Measurements from ENCODE around the gene UBE2L5.

Gene UBE2L5

GRCh38 chr13:30406779-30407416 lies 15.4 kb upstream of the UBE2L5 start:
- DNase-seq: no peak

- DNase-seq: peak; percentile 85
Measured at GRCh38 chr13:30408319-30409101, 13.8 kb upstream of the UBE2L5 start.

GRCh38 chr13:30409886-30410704 lies 12.2 kb upstream of the UBE2L5 start:
- no peak for DNase-seq

GRCh38 chr13:30410705-30411125 lies 11.6 kb upstream of the UBE2L5 start:
- DNase-seq: no peak

DNA sequence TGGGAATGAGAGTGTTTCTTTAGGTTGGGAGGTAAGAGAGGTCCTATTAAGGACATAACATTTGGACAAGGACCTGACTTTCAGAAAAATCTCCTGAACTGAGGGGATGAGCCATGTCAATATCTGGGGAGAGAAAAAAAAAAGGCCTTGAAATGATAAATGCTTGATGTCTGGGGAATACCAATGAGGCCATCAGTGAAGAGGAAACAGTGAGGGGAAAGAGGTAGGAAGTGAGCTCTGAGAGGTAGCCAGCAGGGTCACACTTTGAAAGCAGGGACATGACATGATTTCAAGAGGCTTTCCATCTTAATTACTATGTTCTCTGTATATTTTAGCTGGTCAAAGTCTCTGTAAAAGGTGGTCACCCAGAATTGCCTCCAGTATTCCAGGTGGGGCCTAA lies 9.9 kb upstream of the UBE2L5 start:
- DNase-seq: no peak

- DNase-seq: no peak
Measured at GRCh38 chr13:30413842-30414241, 8.5 kb upstream of the UBE2L5 start.

DNA sequence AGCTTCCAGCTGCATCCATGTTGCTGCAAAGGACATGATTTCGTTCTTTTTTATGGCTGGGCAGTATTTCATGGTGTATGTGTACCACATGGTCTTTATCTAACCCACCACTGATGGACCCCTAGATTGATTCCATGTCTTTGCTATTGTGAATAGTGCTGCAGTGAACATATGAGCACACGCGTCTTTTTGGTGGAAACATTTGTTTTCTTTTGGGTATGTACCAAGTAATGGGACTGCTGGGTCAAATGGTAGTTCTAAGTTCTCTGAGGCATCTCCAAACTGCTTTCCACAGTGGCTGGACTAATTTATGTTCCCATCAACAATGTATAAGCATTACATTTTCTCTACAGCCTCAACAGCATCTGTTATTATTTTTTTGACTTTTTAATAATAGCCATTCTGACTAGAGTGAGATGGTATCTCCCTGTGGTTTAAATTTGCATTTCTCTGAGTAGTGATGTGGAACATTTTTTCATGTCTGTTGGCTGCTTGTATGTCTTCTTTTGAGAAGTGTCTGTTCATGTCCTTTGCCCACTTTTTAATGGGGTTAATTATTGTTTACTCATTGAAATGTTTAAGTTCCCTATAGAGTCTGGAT lies 6.8 kb upstream of the UBE2L5 start:
- no peak for DNase-seq

GRCh38 chr13:30416471-30416870 lies 5.8 kb upstream of the UBE2L5 start:
- no peak for DNase-seq

GRCh38 chr13:30418075-30418716 lies 4.1 kb upstream of the UBE2L5 start:
- no peak for DNase-seq

DNA sequence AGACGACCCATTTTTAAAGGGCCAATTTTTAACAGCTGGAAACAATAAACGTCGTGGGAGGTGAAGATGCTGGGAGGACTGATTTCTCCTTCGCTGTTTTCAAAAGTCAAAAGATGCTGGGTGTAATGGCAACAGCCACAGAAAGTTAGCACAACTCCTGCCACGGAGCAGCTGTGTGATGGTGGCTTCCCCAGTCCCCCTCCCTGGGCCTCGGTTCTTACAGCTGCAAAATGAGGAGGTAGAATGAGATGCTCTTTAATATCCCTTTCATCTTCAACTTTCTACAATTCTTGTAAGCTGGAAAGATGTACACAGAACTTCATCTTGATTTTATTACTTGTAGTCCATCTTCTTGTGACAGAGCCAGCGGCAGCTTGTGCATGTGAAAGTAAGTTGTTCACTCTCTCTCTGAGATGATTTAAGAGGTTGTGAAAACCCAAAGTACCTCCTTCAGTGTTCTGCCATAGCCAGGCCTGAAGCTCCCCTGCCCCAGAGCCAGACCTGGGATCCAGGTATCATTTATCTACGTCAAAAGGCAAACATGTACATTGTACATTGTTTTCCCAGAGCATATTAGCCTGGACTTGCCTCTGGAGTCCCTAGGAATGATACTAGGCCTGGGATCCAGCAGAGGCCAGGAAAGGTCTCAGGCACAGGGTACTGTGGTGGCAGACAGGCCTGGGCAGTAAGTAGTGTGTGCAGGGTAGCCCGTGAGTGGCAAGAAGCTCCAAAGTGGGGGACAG lies 3.4 kb upstream of the UBE2L5 start:
- no peak for DNase-seq

- peak; percentile 24 for DNase-seq
Measured at GRCh38 chr13:30421093-30422053, 920 bp upstream of the UBE2L5 start.

GRCh38 chr13:30423891-30424290 lies 1.6 kb downstream of the UBE2L5 start:
- DNase-seq: no peak

- DNase-seq: no peak
Measured at GRCh38 chr13:30429235-30429634, 6.9 kb downstream of the UBE2L5 start.

DNA sequence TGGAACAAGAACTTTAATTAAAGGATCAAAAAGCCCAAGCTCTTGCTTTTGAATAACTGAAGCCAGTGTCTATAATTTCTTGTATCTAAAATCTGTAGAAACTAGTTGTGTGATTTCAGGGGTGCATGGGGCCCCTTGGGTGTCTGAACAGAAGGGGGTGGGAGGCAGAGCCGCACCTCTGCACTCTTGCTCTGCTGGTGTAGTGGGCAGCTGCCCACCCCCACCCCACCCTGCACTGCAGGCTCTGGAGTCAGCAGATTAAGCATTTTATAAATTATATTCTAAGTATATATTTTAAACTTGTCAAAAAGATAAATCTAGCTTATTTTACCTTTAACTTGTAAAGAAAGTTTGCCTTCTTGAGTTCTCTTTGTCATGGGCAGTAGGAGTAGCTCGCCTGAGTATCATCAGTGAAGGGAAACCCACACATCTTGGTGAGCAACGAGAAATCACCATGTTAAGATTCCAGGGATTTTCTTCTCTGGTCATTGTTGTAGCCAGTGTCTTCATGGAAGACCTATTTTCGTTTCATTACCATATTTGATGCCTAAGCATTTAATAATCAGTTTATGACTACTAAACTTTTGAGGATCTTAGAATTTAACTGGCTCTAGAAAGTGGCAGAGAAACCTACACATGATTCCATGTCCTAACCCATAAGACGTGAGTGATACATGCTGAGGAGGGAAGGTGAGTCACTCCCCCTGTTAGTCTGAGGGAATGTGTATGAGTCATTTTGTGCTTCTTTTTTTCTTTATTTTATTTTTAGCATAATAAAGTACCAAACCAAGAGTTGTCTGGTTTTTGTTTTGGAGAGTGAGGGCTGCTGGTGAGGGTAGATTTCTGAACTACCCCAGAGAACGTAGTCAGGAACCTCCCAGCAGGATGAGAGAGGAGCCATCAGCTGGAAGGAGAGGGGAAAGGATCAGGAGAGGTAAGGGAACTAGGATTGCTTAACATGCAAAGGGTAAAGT lies 7.7 kb downstream of the UBE2L5 start:
- no peak for DNase-seq

GRCh38 chr13:30431269-30431940 lies 9.1 kb downstream of the UBE2L5 start:
- DNase-seq: no peak

DNA sequence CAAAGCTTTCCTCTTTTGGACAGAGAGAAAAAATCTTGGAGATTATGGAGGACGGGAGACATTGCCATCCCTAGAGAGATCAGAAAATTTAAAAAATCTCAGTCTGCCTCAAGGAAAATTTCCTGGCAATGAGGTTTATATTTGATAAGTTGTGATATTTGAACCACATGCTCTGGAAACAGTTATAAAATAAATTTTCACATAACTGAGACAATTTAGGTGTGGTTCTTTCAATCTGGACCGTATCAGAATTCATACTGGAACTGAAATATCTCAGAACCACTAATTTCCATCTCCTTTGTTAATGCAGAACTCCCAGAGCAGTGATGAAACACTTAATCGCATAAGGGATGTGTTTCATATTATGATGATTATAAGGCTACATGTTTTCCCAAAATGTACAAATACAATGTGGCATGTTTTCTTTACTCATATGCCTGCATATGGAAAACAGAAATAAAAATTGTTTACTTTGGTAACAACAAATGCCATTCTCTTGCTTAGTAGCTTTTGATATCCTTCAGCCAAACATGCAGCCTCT lies 13.7 kb downstream of the UBE2L5 start:
- no peak for DNase-seq

GRCh38 chr13:30437177-30437576 lies 14.9 kb downstream of the UBE2L5 start:
- no peak for DNase-seq

DNA sequence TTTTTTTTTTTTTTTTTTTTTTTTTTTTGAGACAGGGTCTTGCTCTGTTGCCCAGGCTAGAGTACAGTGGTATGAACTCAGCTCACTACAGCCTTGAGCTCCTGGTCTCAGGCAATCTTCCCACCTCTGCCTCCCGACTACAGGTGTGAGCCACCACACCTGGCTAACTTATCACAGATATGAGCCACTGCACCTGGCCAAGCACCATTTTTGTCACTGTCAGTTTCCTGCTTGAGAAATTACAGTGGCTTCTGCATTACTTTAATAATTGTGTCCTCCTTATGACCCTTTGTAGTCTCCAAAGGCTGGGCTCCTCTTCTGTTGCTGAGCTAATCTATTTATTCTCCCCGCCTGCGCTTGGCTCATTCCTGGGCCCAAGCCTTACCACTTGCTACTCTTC lies 16.0 kb downstream of the UBE2L5 start:
- no peak for DNase-seq
